GM18873 (cell line): Measurements from ENCODE around the gene ERBB3.
"Not testable (repeated sequence)": the region's sequence is repeated elsewhere in the genome, so short reads cannot be mapped to it uniquely, and the experiment has no call there.

Experiments used
- ATAC-seq: cut with Tn5 transposase; IDR thresholded peaks from one replicate; pipeline ENCODE4 v1.9.1; 2021; ENCODE audit warnings: mild to moderate bottlenecking, moderate library complexity, moderate number of reproducible peaks; ENCODE audit not compliant: unreplicated experiment, low FRiP score

ERBB3 gene

DNA sequence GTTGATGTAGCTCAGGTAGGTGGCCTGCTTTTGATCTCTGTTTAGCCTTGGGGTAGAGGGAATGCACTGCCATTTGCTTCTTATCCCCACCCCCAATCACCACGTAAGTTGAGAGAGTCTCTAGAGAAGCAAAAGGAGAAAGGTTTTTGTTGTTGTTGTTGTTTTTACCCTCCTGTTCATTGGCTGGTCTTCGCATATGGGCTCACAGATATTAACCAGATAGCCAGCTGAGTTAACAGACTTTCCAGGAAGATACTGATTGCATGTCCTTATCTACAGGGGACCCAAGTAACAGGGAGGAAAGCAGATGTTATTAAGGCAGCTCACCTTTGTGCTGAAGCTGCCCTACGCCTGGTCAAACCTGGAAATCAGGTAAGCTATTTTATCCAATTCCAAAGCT lies 27.3 kb downstream of the ERBB3 start:
- no peak for ATAC-seq

DNA sequence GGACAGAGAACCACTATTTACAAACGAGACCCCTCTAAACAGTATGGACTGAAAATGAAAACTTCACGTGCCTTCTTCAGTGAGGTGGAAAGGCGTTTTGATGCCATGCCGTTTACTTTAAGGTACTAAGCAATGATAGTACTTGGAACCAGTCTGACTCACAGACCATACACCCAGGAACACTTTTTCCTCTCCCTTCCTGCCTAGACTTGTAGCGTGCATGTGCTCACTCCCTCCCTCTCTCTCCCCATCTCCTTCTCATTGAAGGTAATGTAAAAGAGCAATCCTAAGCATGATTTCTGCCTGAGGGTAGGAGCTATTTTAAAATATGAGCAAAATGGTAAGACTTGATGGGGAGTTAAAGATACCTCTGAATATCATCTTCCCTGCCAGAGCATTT lies 30.6 kb downstream of the ERBB3 start:
- ATAC-seq, result no peak

DNA sequence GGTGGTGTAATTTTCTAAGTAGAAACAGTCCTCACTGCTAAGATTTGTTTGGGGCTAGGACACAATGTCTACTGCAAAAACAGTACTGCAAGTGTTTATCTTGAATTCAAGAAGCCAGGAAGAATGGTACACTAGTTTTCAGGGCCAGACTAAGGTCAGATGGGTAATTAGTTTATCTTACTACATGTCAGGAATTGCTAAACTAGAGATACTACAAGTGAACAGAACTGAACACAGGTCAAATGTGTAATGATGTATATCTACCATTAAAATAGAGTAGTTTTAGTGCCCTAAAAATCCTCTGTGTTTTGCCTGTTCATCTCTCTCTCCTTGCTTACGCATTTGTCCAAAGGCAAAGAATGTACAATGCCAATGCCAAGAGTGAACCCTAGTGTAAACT lies 34.1 kb downstream of the ERBB3 start:
- no peak for ATAC-seq

DNA sequence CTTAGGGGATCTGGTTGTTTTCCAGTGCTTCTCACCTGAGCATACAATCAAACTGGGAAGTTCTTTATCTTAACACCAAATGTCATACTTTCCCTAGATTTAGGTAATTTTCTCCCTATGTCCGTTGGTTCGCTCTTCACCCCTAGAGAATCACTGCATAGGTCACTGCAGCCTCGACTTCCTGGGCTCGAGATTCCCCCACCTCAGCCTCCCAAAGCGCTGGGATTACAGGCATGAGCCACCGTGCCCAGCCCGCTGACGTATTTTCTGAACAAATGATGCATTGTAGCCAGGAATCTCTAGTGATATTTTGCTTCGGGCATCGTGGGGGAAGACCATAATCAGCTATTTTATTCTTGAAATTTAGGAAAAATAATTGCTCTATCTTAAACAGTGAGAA lies 35.4 kb downstream of the ERBB3 start:
- ATAC-seq, result no peak

DNA sequence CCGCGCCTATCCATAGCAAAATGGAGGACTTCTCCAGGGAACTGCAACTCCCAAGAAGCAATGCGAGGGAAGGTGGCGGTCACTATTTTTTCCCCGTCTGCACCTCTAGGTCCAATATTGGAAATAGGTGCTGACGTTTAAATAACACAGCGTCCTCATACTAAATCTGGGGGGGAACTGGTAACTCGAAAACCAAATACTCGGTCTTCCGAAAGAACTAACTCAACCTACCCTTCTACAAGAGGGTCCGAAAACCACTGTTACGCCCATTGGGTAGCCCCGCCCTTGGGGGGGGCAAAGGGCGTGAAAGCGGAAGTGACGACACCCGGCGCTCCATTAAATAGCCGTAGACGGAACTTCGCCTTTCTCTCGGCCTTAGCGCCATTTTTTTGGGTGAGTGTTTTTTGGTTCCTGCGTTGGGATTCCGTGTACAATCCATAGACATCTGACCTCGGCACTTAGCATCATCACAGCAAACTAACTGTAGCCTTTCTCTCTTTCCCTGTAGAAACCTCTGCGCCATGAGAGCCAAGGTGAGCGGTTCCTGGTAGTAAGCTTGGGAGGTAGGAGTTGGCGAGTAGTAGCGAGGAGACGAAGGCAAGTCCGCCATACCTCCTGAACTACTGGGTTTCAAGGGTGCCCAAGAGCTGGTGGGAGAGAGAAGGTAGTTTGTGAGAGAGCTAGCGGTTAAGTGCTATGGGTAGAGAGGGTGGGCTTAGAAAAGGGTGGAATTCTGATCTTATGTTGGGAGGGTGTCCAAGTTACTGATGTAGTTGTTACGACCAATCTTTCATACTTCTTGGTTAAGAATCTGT lies 36.5 kb downstream of the ERBB3 start, which contains the start of gene RPL41:
Gene RPL41, plus strand, starts transcription at position 367 of the 815 bp plus-strand sequence.
- peak; percentile 34 for ATAC-seq

DNA sequence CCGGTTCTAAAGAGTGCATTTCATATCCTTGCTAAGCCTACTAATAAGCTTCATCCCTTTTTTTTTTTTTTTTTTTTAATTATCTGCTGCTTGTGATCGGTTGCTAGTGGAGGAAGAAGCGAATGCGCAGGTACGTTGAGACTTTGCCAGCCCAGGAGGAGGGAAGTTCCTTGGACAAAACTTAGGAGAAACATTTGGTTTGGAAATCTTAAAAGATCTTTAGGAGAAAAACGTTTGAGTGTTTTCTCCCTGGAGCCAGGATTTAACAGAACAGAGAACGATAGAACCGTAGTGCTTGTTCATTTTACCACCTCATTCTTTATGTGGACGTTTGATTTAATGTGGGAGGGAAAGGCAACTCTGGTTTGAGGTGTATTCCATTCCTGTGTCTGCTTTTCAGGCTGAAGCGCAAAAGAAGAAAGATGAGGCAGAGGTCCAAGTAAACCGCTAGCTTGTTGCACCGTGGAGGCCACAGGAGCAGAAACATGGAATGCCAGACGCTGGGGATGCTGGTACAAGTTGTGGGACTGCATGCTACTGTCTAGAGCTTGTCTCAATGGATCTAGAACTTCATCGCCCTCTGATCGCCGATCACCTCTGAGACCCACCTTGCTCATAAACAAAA lies 37.2 kb downstream of the ERBB3 start:
- ATAC-seq, result not testable (repeated sequence)

DNA sequence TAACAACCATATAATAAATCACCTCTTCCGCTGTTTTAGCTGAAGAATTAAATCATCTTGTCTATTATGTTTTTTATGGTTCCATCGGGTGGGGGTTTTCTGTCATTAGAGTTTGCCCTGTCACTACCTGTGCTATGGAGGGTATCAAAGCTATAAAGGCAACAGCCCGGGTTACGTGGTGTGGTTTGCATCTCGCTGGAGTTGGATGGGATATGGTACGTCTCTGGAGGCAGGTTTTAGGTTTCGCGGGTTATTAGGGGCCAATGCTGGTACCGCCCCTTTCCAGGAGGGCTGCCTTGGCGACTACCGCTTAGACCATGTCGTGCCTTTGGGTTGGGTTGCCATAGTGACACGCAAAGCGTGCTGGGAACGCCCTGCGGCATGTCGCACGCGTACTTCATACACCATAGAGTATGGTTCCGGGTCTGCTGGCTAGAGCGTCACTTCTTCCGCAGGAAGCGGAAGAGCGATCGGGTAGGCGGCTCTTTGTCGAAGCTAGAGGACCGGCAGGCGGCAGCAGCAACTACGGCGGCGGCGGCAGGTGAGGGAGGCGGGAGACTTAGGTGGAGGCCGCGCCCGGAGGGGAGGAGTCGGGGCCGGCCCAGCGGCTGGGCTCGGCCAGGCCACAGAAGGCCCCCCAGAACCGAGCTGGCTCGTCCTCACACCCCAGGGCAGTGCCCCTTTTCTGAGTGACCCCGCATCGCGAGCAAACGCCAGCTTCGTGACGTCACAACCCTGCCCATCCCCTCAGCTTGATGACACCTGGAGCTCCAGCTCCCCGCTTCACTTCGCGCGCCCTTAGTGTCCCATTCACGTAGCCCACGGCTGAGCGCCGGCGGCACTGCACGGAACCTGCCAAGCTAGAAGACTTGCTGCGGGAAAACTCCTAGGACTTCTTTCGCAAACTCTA lies 38.1 kb downstream of the ERBB3 start, which contains the start of gene ZC3H10:
Gene ZC3H10, plus strand, starts transcription at position 489 of the 910 bp plus-strand sequence. CDS start 2,297 bp downstream, outside the sequence.
- ATAC-seq, result peak; percentile 87

DNA sequence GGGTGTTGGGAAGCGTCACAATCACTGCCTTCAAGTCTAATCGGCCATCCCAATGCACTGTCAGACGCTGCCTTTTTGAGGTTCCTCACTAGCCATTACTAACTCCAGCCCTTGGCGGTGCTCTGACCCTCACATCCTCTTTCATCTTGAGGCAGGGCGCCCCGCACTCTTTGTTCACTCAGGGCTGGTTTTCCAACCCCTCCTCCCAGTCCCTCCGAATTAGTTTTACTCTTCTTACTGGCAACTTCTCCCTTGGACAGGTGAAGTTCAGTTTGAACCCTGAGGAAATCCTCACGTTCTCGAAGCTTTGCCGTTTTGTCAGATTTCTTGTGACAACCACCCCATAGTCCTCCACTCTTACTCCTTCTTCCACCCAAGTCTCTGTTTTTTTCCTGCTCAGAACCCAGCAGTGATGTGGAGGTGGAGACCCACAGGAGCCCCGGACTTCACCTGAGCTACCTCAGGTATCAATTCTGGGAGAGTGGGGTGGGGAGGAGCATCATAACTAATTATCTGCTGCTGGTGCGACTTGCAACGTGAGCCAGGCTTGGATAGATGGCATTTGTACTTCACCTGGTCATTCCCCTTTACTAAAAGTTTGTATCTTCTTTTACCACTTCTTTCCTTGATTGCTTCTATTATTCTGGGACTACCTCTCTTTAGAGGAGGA lies 38.9 kb downstream of the ERBB3 start:
- ATAC-seq, result peak; percentile 1

DNA sequence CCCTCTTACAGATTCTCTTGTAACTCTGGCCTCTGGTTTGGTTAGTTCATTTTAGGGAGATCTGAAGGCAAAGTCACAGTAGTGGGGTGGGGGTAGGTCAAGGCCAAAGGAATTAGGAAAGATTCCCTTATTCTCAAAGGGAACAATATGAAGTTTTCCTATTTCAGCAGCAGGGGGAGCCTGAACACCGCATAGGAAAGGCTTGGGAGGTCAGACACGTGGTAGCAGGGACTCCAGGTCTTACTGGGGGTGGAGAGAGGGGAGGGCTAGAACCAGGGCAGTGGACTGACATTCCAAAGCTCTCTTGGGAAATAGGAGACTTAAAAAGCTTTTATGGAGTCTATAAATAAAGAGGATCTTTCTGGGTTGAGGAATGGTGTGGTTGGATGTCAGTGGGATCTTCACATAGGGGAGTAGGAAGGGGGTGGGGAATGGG lies 39.4 kb downstream of the ERBB3 start:
- ATAC-seq, result no peak

DNA sequence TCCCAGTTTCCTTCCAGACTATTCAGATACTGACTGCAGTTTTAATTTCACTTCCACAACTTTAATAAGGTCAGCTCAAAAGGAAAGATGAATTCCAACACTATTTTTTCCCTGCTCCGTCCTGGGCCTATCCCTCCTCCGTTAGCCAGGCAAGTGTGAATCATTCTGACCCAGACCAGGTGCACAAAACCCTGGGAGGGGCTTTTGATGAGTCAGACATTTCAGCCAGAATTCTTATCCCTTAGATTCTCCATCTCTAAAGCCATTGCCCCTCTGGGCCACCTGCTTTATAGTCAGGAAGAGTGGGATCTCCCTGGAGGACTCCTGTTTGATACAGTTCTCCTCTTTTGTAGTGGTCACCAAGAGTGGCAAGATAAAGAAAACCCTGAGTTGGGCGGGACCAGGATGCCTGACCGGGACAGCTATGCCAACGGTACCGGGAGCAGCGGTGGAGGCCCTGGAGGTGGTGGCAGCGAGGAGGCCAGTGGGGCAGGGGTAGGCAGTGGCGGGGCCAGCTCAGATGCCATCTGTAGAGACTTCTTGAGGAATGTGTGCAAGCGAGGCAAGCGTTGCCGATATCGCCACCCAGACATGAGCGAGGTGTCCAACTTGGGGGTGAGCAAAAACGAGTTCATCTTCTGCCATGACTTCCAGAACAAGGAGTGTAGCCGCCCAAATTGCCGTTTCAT lies 40.3 kb downstream of the ERBB3 start:
- no peak for ATAC-seq

DNA sequence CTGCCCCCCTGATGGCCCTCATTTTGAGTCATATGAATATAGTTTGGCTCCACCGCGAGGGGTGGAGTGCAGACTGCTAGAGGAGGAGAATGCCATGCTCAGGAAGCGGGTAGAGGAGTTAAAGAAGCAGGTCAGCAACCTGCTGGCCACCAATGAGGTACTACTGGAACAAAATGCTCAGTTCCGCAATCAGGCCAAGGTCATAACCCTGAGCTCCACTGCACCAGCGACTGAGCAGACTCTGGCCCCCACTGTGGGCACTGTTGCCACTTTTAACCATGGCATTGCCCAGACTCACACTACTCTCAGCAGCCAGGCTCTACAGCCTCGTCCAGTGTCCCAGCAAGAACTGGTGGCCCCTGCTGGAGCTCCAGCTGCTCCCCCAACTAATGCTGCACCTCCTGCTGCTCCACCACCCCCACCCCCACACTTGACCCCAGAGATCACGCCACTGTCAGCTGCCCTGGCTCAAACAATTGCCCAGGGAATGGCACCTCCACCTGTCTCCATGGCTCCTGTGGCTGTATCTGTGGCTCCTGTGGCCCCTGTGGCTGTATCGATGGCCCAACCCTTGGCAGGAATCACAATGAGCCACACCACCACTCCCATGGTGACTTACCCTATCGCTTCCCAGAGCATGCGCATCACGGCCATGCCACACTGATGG lies 41.4 kb downstream of the ERBB3 start:
- no peak for ATAC-seq

DNA sequence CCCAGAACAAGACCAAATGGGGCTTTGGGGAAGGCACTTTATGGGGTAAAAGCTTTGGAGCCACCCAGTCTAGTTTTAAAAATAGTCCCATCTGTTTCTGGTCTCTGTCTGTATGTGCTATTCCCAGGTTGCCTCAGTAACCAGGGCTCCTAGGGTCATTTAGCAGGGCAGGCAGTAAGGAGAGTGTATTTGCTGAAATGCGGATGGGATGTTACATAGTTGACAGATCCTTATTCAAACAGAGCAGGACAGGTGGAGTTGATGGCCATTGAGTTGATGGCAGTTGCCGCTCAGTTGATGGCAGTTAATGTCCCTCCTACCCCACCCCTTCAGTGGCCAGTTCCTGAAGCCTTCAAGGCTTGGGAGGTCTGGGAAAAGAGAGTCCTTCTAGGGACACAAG lies 42.7 kb downstream of the ERBB3 start:
- ATAC-seq, result no peak

DNA sequence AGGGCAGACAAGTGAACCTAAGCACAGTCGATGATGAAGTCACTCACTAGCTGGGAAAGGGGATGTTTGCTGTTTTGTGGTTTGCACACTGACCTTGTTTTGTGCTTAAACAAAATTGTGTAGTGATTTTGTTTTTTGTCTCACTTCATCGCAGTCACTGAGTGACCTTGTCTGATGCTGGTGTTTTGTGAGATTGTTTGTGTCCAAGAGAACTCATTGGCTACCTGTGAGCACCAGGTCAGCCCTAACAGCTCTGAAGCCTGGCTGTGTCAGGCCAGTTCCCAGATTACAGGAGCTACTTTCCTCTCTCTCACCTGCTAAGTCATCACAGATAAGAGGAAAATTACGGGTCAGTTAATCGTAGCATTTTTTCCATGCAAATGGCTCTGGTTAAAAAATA lies 44.2 kb downstream of the ERBB3 start:
- no peak for ATAC-seq

DNA sequence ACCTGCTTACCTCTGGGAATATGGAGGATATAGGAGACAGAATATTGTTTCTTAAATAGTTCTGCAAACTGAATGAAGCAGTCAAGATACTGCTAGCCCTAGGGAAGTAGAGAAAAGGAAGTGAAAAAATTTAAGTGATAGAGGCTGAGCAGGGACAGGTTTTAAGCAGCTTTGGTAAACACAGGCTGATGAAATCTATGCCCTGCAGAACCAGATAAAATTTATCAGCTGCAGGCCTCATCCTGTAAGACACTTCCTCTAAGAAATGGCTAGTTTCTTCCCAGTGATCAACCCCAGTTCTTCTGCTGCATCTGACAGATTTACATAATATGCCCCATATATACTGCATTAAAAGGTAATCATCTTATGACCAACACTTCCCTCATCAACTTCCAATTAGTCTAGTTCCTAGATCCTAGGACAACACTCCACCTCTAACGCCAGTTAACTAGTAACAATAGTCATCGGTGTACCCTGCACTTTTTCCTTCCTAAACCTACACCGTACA lies 46.8 kb downstream of the ERBB3 start:
- ATAC-seq, result no peak

DNA sequence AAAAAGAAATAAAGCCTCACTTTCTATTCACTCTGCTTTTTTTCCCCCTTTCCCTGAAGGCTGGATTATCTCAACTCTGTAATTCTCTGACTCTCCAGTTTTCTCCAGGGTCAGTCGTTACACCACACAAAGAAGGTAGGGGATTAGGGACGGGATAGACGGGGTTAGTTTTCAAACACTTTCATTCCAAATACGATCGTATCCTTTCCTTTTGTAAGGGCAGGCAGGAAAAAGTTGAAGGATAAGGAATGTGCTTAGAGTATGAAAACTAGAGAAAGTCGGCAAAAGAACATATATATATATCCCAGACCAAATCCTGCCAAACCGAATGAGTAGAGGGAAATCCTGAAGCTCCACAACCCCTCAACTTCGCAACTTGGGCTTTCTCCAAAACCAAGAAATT lies 47.5 kb downstream of the ERBB3 start:
- no peak for ATAC-seq

DNA sequence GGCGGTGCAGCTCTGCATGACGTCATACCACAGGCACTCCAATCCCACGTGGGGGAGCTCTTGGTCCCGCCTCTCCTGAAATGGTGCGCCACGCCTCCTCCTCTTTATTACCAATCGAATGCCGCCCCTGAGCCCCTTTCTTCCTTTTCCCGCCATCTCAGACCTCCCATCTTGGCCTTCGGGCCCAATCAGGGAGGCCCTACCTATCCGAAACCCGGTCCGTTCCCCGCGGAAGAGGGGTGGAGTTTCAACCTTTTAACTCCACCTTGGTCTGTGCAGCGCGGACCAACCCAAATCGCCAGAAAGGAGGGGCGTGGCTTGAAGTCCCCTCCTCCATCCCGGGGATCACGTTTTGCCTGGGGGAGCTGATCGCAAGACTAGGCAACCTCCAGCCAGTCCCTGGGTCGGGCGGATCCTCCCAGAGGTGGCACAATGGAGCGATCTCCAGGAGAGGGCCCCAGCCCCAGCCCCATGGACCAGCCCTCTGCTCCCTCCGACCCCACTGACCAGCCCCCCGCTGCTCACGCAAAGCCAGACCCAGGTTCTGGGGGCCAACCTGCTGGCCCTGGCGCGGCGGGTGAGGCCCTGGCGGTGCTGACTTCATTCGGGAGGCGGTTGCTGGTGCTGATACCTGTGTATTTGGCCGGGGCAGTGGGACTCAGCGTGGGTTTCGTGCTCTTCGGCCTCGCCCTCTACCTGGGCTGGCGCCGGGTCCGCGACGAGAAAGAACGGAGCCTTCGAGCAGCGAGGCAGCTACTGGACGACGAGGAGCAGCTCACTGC lies 48.1 kb downstream of the ERBB3 start, which contains the start of gene ESYT1:
Gene ESYT1, plus strand, starts transcription at position 380 of the 782 bp plus-strand sequence. Its CDS starts 53 bp downstream, at position 433.
- peak; percentile 90 for ATAC-seq

DNA sequence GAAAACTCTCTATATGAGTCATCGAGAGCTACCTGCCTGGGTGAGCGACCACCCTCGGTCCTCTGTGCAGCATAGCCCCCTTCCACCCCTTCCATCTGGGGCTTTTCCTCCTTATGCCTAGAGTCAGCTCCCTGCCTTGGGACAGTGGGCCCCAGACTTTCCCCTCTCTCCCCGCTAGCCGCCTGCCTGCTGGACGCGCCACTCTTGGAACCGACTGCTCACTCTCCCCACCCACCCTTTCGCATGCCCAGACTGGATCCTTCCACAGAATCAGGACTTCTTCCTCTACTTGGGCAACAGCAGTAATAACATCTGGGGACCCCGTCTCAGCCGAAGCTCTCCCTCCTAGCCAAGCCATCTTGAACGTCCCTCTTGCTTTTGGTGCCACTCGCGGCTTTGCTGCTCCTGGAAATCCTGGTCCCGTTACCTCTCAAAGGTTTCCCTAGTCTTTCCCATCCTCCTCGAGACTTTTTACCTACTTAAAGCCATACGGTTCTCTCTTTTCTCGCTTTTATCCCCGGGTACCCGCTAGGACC lies 48.8 kb downstream of the ERBB3 start:
- no peak for ATAC-seq
